Thyroid gland (tissue), 4 donors: ENCODE data around the gene CACNG1. TPM values are rescaled to one million over a fixed set of nuclear protein-coding genes. Genes with fewer than 3 reads are reported as not detected.

Experiments used
- DNase-seq, 2 donors: peaks; one replicate each; pipeline ENCODE4 v3.0.0-alpha.2; 2019
- H3K27ac ChIP-seq, 3 donors: fragments of 200-600 bp; sonication (generic); 1 replicate in 2 of 3; 2 replicates in 1 of 3; pipeline ENCODE4 v1.5.1; 2016 to 2019; ENCODE audit warnings: mild to moderate bottlenecking in 1 of 3, moderate library complexity in 1 of 3
- H3K27me3 ChIP-seq: fragments of 200-600 bp; sonication (generic); one replicate; pipeline ENCODE4 v1.5.1; 2019
- H3K36me3 ChIP-seq, 2 donors: fragments of 200-600 bp; sonication (generic); one replicate each; pipeline ENCODE4 v1.5.1; 2016 to 2019
- H3K4me1 ChIP-seq, 2 donors: fragments of 200-600 bp; sonication (generic); one replicate each; pipeline ENCODE4 v1.5.1; 2017 to 2019
- H3K4me3 ChIP-seq, 3 donors: fragments of 200-600 bp; sonication (generic); replicated peaks in 1 of 3; 1 replicate in 2 of 3; 2 replicates in 1 of 3; pipeline ENCODE4 v1.5.1; 2016; ENCODE audit warnings: mild to moderate bottlenecking in 1 of 3
- H3K9me3 ChIP-seq: fragments of 200-600 bp; sonication (generic); one replicate; pipeline ENCODE4 v1.5.1; 2017
- POLR2A ChIP-seq, 2 donors: fragments of 450-650 bp; IDR thresholded peaks; one replicate each; pipeline ENCODE4 v1.6.1; 2017; ENCODE audit warnings: antibody characterized with exemption in 2 of 2, mild to moderate bottlenecking in 2 of 2, moderate library complexity in 1 of 2
- WGBS, 2 donors: methylation state at CpG; one replicate each; pipeline ENCODE4 v1.1.5; 2017; 5-methylcytosine and 5-hydroxymethylcytosine counted together
- intact Hi-C: fragments of 100-400 bp; cut with DNase I; formaldehyde crosslinking; loops from one replicate; pipeline ENCODE4 v1.15.1; 2023
- total RNA-seq, 4 donors: library from RNA; depleted of rRNA; stranded (reverse); fragments of >200 nt; gene quantifications; one replicate each; pipeline ENCODE4 v1.2.3, GENCODE V29; 2016
- TF ChIP-seq, protein P1 (sequence below), 6 experiments: fragments of 200-600 bp in 3 of 6; fragments of 450-650 bp in 3 of 6; sonication (generic) in 3 of 6; IDR thresholded peaks; one replicate each; pipeline ENCODE4 v1.5.1; 2016 to 2019; ENCODE audit warnings: antibody characterized with exemption in 6 of 6, mild to moderate bottlenecking in 2 of 6, inconsistent platforms in 1 of 6, moderate library complexity in 1 of 6

The CACNG1 gene
- total RNA-seq, 4 donors from 2014 or later = not detected

DNA sequence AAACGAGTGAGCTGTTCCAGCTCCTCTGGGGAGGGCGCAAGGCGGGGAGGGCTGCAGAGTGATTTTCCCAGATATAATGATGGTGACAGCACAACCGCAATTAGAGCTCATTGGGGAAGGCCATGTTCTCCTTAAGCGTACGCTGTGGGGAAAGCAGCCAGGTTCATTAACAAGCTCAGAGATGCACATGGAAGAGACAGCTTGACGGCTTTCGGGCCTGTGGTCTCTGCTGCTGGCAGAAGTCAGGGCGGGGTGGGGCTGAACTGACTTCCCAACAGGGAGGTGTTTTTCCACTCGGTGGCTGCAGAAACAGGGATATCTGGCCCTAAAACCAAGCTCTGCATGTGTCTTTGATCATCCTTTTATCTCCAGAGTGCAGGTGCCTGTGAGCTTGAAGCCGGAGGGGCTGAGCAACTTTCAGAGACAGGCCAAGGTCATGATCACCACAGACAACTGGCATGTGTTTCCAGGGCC lies 24.0 kb upstream of the CACNG1 start:
- H3K4me1 ChIP-seq = no peaks in the 10 kb centered on the region
- H3K27ac ChIP-seq = no peak overlapping the region
- H3K36me3 ChIP-seq = no peaks in the 10 kb centered on the region
- no peaks in the 10 kb centered on the region for H3K27me3 ChIP-seq
- intact Hi-C loops = no loop called here
- no peak overlapping the region for H3K4me3 ChIP-seq
- DNase-seq = no peak
- 69 to 71% methylated on average over 11 of the region's 11 CpGs for WGBS, 2 donors
- no peaks in the 10 kb centered on the region for H3K9me3 ChIP-seq
- TF ChIP-seq, protein P1, sequence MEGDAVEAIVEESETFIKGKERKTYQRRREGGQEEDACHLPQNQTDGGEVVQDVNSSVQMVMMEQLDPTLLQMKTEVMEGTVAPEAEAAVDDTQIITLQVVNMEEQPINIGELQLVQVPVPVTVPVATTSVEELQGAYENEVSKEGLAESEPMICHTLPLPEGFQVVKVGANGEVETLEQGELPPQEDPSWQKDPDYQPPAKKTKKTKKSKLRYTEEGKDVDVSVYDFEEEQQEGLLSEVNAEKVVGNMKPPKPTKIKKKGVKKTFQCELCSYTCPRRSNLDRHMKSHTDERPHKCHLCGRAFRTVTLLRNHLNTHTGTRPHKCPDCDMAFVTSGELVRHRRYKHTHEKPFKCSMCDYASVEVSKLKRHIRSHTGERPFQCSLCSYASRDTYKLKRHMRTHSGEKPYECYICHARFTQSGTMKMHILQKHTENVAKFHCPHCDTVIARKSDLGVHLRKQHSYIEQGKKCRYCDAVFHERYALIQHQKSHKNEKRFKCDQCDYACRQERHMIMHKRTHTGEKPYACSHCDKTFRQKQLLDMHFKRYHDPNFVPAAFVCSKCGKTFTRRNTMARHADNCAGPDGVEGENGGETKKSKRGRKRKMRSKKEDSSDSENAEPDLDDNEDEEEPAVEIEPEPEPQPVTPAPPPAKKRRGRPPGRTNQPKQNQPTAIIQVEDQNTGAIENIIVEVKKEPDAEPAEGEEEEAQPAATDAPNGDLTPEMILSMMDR (IDR thresholded peaks at IDR 0.05) = no peak
- TF ChIP-seq POLR2A (IDR thresholded peaks at IDR 0.05) = no peak

DNA sequence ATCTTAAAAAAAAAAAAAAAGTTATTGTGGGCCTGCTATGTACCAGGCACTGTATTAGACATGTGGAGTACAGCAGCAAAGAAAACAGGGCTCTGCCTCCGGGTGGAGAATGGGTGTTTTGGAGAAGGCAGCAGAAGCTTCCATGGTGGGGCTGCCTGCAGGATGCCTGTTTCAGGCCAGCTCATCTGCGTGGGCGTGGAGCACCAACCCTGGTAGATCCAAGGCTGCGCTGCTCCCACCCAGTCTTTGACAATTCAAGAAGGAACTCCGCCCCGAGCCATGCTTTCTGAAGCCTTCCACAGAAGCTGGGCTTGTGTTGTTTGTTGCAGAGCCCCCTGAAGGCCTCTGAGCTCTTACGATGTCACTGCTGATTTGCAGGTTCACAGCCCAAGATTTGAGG lies 23.2 kb upstream of the CACNG1 start:
- DNase-seq = no peak
- Histone ChIP-seq H3K4me1 (no peaks in the 10 kb centered on the region), H3K27ac (no peak overlapping the region), H3K27me3 (no peaks in the 10 kb centered on the region), H3K4me3 (no peak overlapping the region), H3K36me3 (no peaks in the 10 kb centered on the region), H3K9me3 (no peaks in the 10 kb centered on the region)
- TF ChIP-seq, protein P1 (IDR thresholded peaks at IDR 0.05) = no peak
- no peak for TF ChIP-seq POLR2A (IDR thresholded peaks at IDR 0.05)
- intact Hi-C loops = no loop called here
- 94% methylated on average over 7 of the region's 7 CpGs for WGBS, 2 donors

DNA sequence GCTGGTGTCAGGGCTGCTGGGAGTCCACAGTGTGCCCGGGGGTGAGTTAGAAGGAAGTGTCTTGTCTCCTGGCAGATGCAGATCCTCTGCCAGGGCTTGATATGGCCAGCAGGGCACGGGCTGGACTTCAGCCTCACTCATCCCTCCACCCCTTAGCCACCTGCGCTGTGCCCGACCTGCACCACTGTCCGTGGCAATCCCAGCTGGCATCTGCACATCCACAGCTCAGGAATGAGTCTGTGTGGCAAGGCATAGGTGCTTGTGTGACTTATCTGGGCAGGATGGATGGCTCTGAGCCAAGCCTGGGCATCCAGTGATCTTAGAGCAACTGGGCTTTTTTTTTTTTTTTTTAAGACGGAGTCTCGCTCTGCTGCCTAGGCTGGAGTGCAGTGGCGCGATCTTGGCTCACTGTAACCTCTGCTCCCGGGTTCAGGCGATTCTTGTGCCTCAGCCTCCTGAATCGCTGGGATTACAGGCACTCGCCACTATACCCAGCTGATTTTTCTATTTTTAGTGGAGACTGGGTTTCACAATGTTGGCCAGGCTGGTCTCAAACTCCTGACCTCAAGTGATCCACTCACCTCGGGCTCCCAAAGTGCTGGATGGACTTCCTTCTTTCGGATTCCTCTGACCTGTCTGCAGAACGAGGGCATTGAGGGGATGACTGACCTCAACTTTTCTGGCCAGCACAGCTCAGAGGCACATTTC lies 22.5 kb upstream of the CACNG1 start:
- Histone ChIP-seq H3K4me3 (no peak overlapping the region), H3K27me3 (no peaks in the 10 kb centered on the region), H3K4me1 (no peaks in the 10 kb centered on the region), H3K27ac (no peak overlapping the region), H3K36me3 (no peaks in the 10 kb centered on the region), H3K9me3 (no peaks in the 10 kb centered on the region)
- intact Hi-C loops = no loop called here
- DNase-seq = peak; percentile 6
- 65 to 75% methylated on average over 15 to 16 of the region's 16 CpGs for WGBS, 2 donors
- no peak for TF ChIP-seq POLR2A (IDR thresholded peaks at IDR 0.05)
- TF ChIP-seq, protein P1 (IDR thresholded peaks at IDR 0.05) = no peak

DNA sequence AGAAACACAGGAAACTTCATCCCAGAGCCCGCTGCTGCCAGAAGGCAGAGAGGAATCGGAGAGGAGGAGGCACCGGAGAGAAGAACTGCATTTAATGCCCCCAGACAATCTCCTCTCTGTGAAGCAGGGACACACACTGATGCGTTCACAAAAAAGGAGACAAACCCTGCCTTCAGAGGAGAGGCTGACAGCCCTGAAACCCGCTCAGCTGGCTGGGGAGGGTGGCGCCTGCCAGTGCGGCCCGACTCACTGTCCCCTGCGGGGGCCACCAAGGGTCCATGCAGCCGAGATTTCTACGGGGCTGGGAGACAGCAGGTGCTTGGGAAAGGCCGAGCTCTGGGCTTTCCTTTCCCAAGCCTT lies 21.9 kb upstream of the CACNG1 start:
- Histone ChIP-seq H3K4me3 (no peak overlapping the region), H3K36me3 (no peaks in the 10 kb centered on the region), H3K4me1 (no peaks in the 10 kb centered on the region), H3K9me3 (no peaks in the 10 kb centered on the region), H3K27me3 (no peaks in the 10 kb centered on the region), H3K27ac (no peak overlapping the region)
- intact Hi-C loops = no loop called here
- TF ChIP-seq POLR2A (IDR thresholded peaks at IDR 0.05) = no peak
- TF ChIP-seq, protein P1 (IDR thresholded peaks at IDR 0.05) = no peak
- no peak for DNase-seq
- 85 to 89% methylated on average over 10 to 11 of the region's 12 CpGs for WGBS, 2 donors

DNA sequence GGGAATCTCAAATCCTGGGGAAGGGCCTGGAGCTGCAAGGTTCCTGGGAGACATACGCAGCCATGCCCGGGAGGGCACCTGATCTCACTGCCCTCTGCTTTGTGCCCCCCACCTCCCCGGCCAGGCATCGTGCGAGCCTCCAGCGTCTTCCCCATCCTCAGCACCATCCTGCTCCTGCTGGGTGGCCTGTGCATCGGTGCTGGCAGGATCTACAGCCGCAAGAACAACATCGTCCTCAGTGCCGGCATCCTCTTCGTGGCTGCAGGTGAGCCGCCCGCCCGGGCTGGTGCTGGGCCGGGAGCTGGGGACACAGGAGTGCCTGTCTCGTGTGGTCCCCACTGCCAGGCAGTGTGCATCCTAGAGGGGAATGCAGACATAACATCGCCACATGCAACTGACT lies 19.6 kb upstream of the CACNG1 start:
- Histone ChIP-seq H3K4me3 (no peak overlapping the region), H3K4me1 (no peaks in the 10 kb centered on the region), H3K27ac (no peak overlapping the region), H3K9me3 (no peaks in the 10 kb centered on the region), H3K27me3 (no peaks in the 10 kb centered on the region), H3K36me3 (no peaks in the 10 kb centered on the region)
- WGBS, 2 donors = 94 to 100% methylated on average over 3 to 5 of the region's 17 CpGs
- no peak for TF ChIP-seq POLR2A (IDR thresholded peaks at IDR 0.05)
- TF ChIP-seq, protein P1 (IDR thresholded peaks at IDR 0.05) = no peak
- intact Hi-C loops = no loop called here
- DNase-seq = no peak
